GM18508 (cell line): ENCODE measurements around the gene CLASP1.
A peak's percentile ranks its signal among the peaks of the same experiment; 100 is the strongest.
"Not testable (repeated sequence)": the region's sequence is repeated elsewhere in the genome, so short reads cannot be mapped to it uniquely, and the experiment has no call there.

ENCODE experiments used
- ATAC-seq: cut with Tn5 transposase; IDR thresholded peaks from one replicate; pipeline ENCODE4 v1.9.1; 2021; ENCODE audit warnings: moderate number of reproducible peaks; ENCODE audit not compliant: insufficient read depth, unreplicated experiment

CLASP1 gene

GRCh38 chr2:121342751-121343150 is 306.5 kb downstream of the CLASP1 start:
- ATAC-seq, result no peak

- no peak for ATAC-seq
These were observed 308.3 kb downstream of the CLASP1 start for GRCh38 chr2:121340926-121341325.

GRCh38 chr2:121338281-121338680 is 311.0 kb downstream of the CLASP1 start:
- ATAC-seq, result no peak

- ATAC-seq, result no peak
These were observed 312.6 kb downstream of the CLASP1 start for GRCh38 chr2:121336528-121337294.

GRCh38 chr2:121335294-121336290 is 313.7 kb downstream of the CLASP1 start:
- no peak for ATAC-seq

- no peak for ATAC-seq
These were observed 314.5 kb downstream of the CLASP1 start for GRCh38 chr2:121334581-121335293.

GRCh38 chr2:121333834-121334558 is 315.3 kb downstream of the CLASP1 start:
- ATAC-seq, result peak; percentile 80

GRCh38 chr2:121333231-121333630 is 316.0 kb downstream of the CLASP1 start:
- ATAC-seq, result no peak

- not testable (repeated sequence) for ATAC-seq
These were observed 317.9 kb downstream of the CLASP1 start for GRCh38 chr2:121331324-121331723.

GRCh38 chr2:121330921-121331320 is 318.3 kb downstream of the CLASP1 start:
- ATAC-seq, result no peak

GRCh38 chr2:121329786-121330185 is 319.5 kb downstream of the CLASP1 start:
- no peak for ATAC-seq

GRCh38 chr2:121326628-121327027 is 322.6 kb downstream of the CLASP1 start:
- no peak for ATAC-seq

GRCh38 chr2:121324601-121325000 is 324.7 kb downstream of the CLASP1 start:
- no peak for ATAC-seq

GRCh38 chr2:121321476-121321875 is 327.8 kb downstream of the CLASP1 start:
- ATAC-seq, result no peak

- ATAC-seq, result no peak
These were observed 329.3 kb downstream of the CLASP1 start for GRCh38 chr2:121319941-121320340.

- ATAC-seq, result no peak
These were observed 332.3 kb downstream of the CLASP1 start for GRCh38 chr2:121316986-121317385.

GRCh38 chr2:121313701-121314100 is 335.6 kb downstream of the CLASP1 start:
- not testable (repeated sequence) for ATAC-seq

GRCh38 chr2:121309801-121310200 is 339.5 kb downstream of the CLASP1 start:
- no peak for ATAC-seq

- no peak for ATAC-seq
These were observed 339.9 kb downstream of the CLASP1 start for GRCh38 chr2:121309323-121309722.

GRCh38 chr2:121307048-121307447 is 342.2 kb downstream of the CLASP1 start:
- ATAC-seq, result no peak
